Smooth muscle cell (in vitro differentiated cells): Measurements from ENCODE around the gene PRPH. TPM values are rescaled to one million over a fixed set of nuclear protein-coding genes. Genes with fewer than 3 reads are reported as not detected.

Source experiments
- DNase-seq: peaks from one replicate; lab custom pipeline; 2025; ENCODE audit not compliant: unreplicated experiment; lab: John Stamatoyannopoulos, UW
- H2AFZ ChIP-seq: fragments of 200-600 bp; sonication (generic); 2 replicates; pipeline ENCODE4 v1.6.0; 2016; ENCODE audit warnings: antibody characterized with exemption, low read depth, mild to moderate bottlenecking
- H3F3A ChIP-seq: fragments of 200-600 bp; sonication (generic); 2 replicates; pipeline ENCODE4 v1.6.0; 2017; ENCODE audit warnings: antibody characterized with exemption, low read depth
- H3K27ac ChIP-seq: fragments of 200-600 bp; sonication (generic); 2 replicates; pipeline ENCODE4 v1.5.1; 2016; ENCODE audit warnings: low read depth, mild to moderate bottlenecking
- H3K27me3 ChIP-seq: fragments of 200-600 bp; sonication (generic); 2 replicates; pipeline ENCODE4 v1.6.1; 2016; ENCODE audit warnings: low read depth, mild to moderate bottlenecking
- H3K36me3 ChIP-seq: fragments of 200-600 bp; sonication (generic); 2 replicates; pipeline ENCODE4 v1.5.1; 2016; ENCODE audit warnings: low read depth
- H3K4me1 ChIP-seq: fragments of 200-600 bp; sonication (generic); 2 replicates; pipeline ENCODE4 v1.5.1; 2016; ENCODE audit warnings: low read depth
- H3K4me2 ChIP-seq: fragments of 200-600 bp; sonication (generic); 2 replicates; pipeline ENCODE4 v1.6.0; 2016; ENCODE audit warnings: mild to moderate bottlenecking
- H3K4me3 ChIP-seq: fragments of 200-600 bp; sonication (generic); 2 replicates; pipeline ENCODE4 v1.5.1; 2016; ENCODE audit warnings: mild to moderate bottlenecking
- H3K79me2 ChIP-seq: fragments of 200-600 bp; sonication (generic); 2 replicates; pipeline ENCODE4 v1.6.0; 2016; ENCODE audit warnings: low read depth, mild to moderate bottlenecking
- H3K9ac ChIP-seq: fragments of 200-600 bp; sonication (generic); 2 replicates; pipeline ENCODE4 v1.6.0; 2016; ENCODE audit warnings: low read depth
- H3K9me3 ChIP-seq: fragments of 200-600 bp; sonication (generic); replicated peaks from 2 replicates; pipeline ENCODE4 v1.5.1; 2016; ENCODE audit warnings: low read depth
- H4K20me1 ChIP-seq: fragments of 200-600 bp; sonication (generic); 2 replicates; pipeline ENCODE4 v1.6.0; 2016; ENCODE audit warnings: low read depth
- WGBS: methylation state at CpG from one replicate; pipeline ENCODE4 v1.1.7; 2016; ENCODE audit warnings: low lambda C conversion rate; 5-methylcytosine and 5-hydroxymethylcytosine counted together
- polyA plus RNA-seq: library from polyadenylated mRNA; unstranded; fragments of >200 nt; fragmentation: Nextera tagmentation; extraction: Ambion mirVana; gene quantifications from 2 replicates; pipeline ENCODE4 v1.2.1, GENCODE V29; 2016
- total RNA-seq: library from RNA; depleted of rRNA; stranded (reverse); fragments of >200 nt; gene quantifications from 2 replicates; pipeline ENCODE4 v1.2.3, GENCODE V29; 2014
- TF ChIP-seq, protein P1 (sequence below): fragments of 200-600 bp; sonication (generic); IDR thresholded peaks from 2 replicates; pipeline ENCODE4 v1.5.1; 2017; ENCODE audit warnings: borderline replicate concordance, mild to moderate bottlenecking, antibody characterized with exemption; ENCODE audit not compliant: insufficient read depth, poor library complexity, severe bottlenecking

Gene PRPH
- total and polyA plus RNA-seq, 2 experiments from 2014 or later = not detected

DNA sequence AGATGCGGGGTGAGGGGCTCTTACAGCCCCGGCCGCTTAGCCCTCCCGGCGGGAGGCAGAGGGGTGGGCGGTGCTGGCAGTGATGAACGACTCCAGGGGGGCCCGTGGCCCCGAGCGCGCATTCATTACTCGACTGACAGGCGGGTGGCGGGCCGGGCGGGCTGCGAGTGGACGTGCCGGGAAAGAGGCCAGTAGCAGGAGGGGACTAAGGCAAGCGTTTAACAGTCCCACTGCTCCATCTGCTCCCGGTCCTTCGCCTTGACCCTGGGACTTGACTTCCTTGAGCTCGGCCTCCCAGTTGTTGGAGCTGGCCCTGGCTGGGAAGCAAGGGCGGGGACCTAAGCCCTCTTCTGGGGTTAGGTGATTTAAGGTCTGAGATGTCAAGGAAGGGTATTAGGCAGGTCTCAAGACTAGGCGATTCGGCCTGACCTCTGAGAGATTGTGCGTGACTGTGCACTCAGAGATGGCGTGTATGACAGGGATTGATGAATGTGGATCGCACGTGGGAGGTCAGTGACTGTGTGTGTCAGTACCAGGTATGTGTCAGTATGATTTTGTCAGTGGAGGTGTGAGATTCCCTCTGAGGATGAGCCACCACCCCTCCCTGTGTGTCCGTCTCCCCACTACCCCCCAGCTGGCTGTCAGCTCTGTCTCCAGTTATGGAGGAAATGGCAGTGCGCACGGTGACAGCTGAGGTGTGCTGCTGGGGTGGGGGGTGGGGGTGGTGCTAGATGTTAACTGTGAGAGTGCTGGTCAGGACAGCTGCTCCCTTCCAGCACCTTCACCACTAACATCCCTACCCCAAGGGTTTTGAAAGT, 48.2 kb downstream of the PRPH start:
- H2AFZ ChIP-seq = no peak overlapping the region
- H3K27me3 ChIP-seq = peaks cover 100% of the 10 kb centered on the region
- no peaks in the 10 kb centered on the region for H3K36me3 ChIP-seq
- no peaks in the 10 kb centered on the region for H3K79me2 ChIP-seq
- H3K9me3 ChIP-seq = no peaks in the 10 kb centered on the region
- WGBS = 6% methylated on average over 32 of the region's 33 CpGs
- no peaks in the 10 kb centered on the region for H4K20me1 ChIP-seq
- peak overlapping the region; percentile 48 for H3K4me3 ChIP-seq
- TF ChIP-seq, protein P1, sequence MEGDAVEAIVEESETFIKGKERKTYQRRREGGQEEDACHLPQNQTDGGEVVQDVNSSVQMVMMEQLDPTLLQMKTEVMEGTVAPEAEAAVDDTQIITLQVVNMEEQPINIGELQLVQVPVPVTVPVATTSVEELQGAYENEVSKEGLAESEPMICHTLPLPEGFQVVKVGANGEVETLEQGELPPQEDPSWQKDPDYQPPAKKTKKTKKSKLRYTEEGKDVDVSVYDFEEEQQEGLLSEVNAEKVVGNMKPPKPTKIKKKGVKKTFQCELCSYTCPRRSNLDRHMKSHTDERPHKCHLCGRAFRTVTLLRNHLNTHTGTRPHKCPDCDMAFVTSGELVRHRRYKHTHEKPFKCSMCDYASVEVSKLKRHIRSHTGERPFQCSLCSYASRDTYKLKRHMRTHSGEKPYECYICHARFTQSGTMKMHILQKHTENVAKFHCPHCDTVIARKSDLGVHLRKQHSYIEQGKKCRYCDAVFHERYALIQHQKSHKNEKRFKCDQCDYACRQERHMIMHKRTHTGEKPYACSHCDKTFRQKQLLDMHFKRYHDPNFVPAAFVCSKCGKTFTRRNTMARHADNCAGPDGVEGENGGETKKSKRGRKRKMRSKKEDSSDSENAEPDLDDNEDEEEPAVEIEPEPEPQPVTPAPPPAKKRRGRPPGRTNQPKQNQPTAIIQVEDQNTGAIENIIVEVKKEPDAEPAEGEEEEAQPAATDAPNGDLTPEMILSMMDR = no peak
- DNase-seq = no peak
- peak overlapping the region; percentile 89 for H3K4me2 ChIP-seq
- H3K27ac ChIP-seq = no peak overlapping the region
- H3F3A ChIP-seq = no peaks in the 10 kb centered on the region
- H3K9ac ChIP-seq = no peak overlapping the region
- H3K4me1 ChIP-seq = peaks cover 40% of the 10 kb centered on the region

DNA sequence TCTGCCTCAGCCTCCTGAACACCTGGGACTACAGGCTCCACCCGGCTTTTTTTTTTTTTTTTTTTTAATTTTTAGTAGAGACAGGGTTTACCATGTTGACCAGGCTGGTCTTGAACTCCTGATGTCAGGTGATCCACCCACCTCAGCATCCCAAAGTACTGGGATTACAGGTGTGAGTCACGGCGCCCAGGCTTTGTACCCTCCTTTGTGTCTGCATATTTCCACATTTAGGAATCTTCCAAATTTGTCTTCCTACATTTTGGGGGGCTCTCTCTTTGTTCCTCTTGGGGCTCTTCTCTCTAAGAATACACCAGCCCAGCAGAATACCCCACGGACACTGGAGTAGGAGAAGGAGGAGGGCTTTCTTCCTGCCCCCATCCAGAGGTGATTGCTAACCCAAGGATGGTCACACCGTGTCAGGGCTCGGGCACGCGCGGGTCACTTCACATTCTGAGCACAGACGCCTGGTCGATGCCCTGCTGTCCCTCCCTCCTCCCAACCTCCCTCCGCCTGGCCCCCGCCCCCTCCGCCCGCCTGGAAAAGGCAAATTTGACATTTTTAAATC, 49.6 kb downstream of the PRPH start:
- H4K20me1 ChIP-seq = no peaks in the 10 kb centered on the region
- TF ChIP-seq, protein P1 = no peak
- H3K36me3 ChIP-seq = no peaks in the 10 kb centered on the region
- H3K9me3 ChIP-seq = no peaks in the 10 kb centered on the region
- H3K4me2 ChIP-seq = peak overlapping the region; percentile 88
- H3F3A ChIP-seq = no peaks in the 10 kb centered on the region
- H3K9ac ChIP-seq = no peak overlapping the region
- no peak overlapping the region for H2AFZ ChIP-seq
- no peak for DNase-seq
- WGBS = 13% methylated on average over 11 of the region's 15 CpGs
- H3K27me3 ChIP-seq = peaks cover 100% of the 10 kb centered on the region
- no peaks in the 10 kb centered on the region for H3K79me2 ChIP-seq
- H3K4me1 ChIP-seq = peaks cover 40% of the 10 kb centered on the region
- no peak overlapping the region for H3K27ac ChIP-seq
- H3K4me3 ChIP-seq = peak overlapping the region; percentile 52

DNA sequence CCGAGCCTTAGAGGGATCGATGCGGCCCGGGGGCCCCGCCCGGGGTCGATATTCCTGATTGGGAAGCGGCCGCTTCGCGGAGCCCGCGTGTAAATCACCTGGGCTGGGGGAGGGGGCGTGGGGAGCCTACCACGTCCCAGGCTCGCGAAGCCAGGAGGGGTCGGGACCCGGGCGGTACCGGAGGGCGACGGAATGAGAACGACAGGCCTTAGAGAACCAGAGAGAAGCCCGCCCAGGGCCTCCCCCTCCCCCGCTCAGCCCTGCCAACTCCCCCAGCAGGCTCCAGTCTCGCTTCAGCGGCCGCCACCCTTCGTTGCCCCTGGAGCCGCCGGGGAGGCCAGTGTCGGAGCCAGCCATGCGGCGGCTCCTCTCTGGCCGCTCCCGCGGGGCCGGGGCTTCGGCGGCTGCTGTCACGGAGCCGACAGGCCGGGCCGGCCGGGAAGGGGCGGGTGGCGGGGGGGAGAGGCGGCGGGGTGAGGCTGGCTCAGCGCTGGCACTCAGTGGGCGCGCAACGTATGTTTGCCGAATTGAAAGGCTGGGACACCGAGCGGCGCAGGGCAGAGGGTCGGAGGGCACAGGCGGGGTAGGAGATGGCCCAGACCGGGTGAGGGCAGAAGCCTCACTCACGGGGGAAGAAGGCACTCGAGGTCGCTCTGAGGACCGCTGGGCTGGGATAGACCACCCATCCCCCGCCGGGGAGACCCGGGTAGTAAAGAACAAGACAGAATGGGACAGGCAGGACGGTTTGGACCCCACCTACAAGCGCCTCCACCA, 50.3 kb downstream of the PRPH start:
- Histone ChIP-seq H4K20me1 (no peaks in the 10 kb centered on the region), H3K79me2 (no peaks in the 10 kb centered on the region), H3K4me3 (peak overlapping the region; percentile 52), H3K9ac (no peak overlapping the region), H2AFZ (no peak overlapping the region), H3K9me3 (no peaks in the 10 kb centered on the region), H3K36me3 (no peaks in the 10 kb centered on the region), H3K27me3 (peaks cover 96% of the 10 kb centered on the region), H3K4me1 (peaks cover 40% of the 10 kb centered on the region), H3K4me2 (peak overlapping the region; percentile 88), H3K27ac (no peak overlapping the region), H3F3A (no peaks in the 10 kb centered on the region)
- WGBS = 3% methylated on average over 51 of the region's 70 CpGs
- DNase-seq = no peak
- TF ChIP-seq, protein P1 = no peak
